Thyroid gland (tissue), 4 donors: Measurements from ENCODE around the gene SPART.

Experiments
- POLR2A ChIP-seq, 2 donors: fragments of 450-650 bp; IDR thresholded peaks; one replicate each; pipeline ENCODE4 v1.6.1; 2017; ENCODE audit warnings: antibody characterized with exemption in 2 of 2, mild to moderate bottlenecking in 2 of 2, moderate library complexity in 1 of 2
- TF ChIP-seq, protein P1 (sequence below), 6 experiments: fragments of 200-600 bp in 3 of 6; fragments of 450-650 bp in 3 of 6; sonication (generic) in 3 of 6; IDR thresholded peaks; one replicate each; pipeline ENCODE4 v1.5.1; 2016 to 2019; ENCODE audit warnings: antibody characterized with exemption in 6 of 6, mild to moderate bottlenecking in 2 of 6, inconsistent platforms in 1 of 6, moderate library complexity in 1 of 6

DNA sequence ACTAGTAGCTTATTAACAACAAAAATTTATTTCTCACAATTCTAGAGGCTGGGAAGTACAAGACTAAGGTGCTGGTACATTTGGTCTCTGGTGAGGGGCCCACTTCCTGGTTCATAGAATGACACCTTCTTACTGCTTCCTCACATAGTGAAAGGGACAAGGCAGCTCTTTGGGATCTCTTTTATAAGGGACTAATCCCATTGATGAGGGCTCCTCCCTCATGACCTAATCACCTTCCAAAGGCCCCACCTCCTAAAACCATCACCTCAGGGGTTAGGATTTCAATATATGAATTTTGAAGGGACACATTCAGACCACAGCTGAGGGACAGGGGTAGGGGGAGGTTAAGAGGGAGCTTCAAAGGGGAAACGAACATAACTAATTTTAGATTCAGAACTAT, 20.3 kb downstream of the SPART start:
- TF ChIP-seq, protein P1, sequence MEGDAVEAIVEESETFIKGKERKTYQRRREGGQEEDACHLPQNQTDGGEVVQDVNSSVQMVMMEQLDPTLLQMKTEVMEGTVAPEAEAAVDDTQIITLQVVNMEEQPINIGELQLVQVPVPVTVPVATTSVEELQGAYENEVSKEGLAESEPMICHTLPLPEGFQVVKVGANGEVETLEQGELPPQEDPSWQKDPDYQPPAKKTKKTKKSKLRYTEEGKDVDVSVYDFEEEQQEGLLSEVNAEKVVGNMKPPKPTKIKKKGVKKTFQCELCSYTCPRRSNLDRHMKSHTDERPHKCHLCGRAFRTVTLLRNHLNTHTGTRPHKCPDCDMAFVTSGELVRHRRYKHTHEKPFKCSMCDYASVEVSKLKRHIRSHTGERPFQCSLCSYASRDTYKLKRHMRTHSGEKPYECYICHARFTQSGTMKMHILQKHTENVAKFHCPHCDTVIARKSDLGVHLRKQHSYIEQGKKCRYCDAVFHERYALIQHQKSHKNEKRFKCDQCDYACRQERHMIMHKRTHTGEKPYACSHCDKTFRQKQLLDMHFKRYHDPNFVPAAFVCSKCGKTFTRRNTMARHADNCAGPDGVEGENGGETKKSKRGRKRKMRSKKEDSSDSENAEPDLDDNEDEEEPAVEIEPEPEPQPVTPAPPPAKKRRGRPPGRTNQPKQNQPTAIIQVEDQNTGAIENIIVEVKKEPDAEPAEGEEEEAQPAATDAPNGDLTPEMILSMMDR (IDR thresholded peaks at IDR 0.05): no peak
- TF ChIP-seq POLR2A (IDR thresholded peaks at IDR 0.05): no peak
